Activated CD8-positive, alpha-beta T cell treated with anti-CD3 and anti-CD28 coated beads for 36 hours (primary cell): Measurements from ENCODE around the gene FOXJ2. TPM values are rescaled to one million over a fixed set of nuclear protein-coding genes. Genes with fewer than 3 reads are reported as not detected.
"Not testable (repeated sequence)": the region's sequence is repeated elsewhere in the genome, so short reads cannot be mapped to it uniquely, and the experiment has no call there.

Experiments
- ATAC-seq: fragments of 200-7000 bp; cut with Tn5 transposase; one replicate; pipeline ENCODE4 v1.10.0; 2021; ENCODE audit warnings: mild to moderate bottlenecking, moderate library complexity
- CTCF ChIA-PET: fragments of 350-600 bp; sonication (Branson Sonifier 250); formaldehyde crosslinking; loops from one replicate; lab custom pipeline; 2021; ENCODE audit warnings: antibody characterized with exemption; lab: Charles Lee
- POLR2A ChIA-PET: fragments of 350-600 bp; sonication (Branson Sonifier 250); formaldehyde crosslinking; loops from one replicate; lab custom pipeline; 2021; ENCODE audit warnings: antibody characterized with exemption; lab: Charles Lee
- DNase-seq: peaks from one replicate; pipeline ENCODE4 v3.0.0-alpha.2; 2020
- H3K27ac Mint-ChIP-seq: one replicate; pipeline ENCODE4 v1.8.0; 2021; ENCODE audit warnings: mild to moderate bottlenecking, mixed read lengths
- H3K27me3 Mint-ChIP-seq: one replicate; pipeline ENCODE4 v1.8.0; 2021; ENCODE audit warnings: mixed read lengths
- H3K36me3 Mint-ChIP-seq: one replicate; pipeline ENCODE4 v1.8.0; 2021; ENCODE audit warnings: low read depth, mixed read lengths
- H3K4me1 Mint-ChIP-seq: one replicate; pipeline ENCODE4 v1.8.0; 2021; ENCODE audit warnings: low read depth, mixed read lengths
- H3K4me3 Mint-ChIP-seq: one replicate; pipeline ENCODE4 v1.8.0; 2021; ENCODE audit warnings: mild to moderate bottlenecking, moderate library complexity, mixed read lengths
- H3K9me3 Mint-ChIP-seq: one replicate; pipeline ENCODE4 v1.8.0; 2021; ENCODE audit warnings: mixed read lengths
- intact Hi-C: fragments of 100-400 bp; cut with micrococcal nuclease; formaldehyde crosslinking; loops from one replicate; pipeline ENCODE4 v1.10.0; 2022
- total RNA-seq, 2 experiments: library from RNA; stranded (reverse); gene quantifications; one replicate each; pipeline ENCODE4 v1.2.3, GENCODE V29; 2021
- TF ChIP-seq, protein P1 (sequence below): fragments of 200-600 bp; IDR thresholded peaks from one replicate; pipeline ENCODE4 v1.8.0; 2022; ENCODE audit warnings: antibody characterized with exemption, mild to moderate bottlenecking

FOXJ2 gene
- total RNA-seq, 2 experiments from 2014 or later, result 11.1 to 12.8 TPM

- ATAC-seq (no peak), DNase-seq (no peak)
- CTCF ChIA-PET, result interaction anchor here (1.1 to 5.0 kb wide), 3 partner anchors 11 to 20 kb away, joined by 3 to 21 read pairs (median 15); no protein-coding TSS in a partner anchor
- Mint-ChIP-seq H3K9me3 (no peaks in the 10 kb centered on the region), H3K36me3 (no peaks in the 10 kb centered on the region), H3K4me3 (no peak overlapping the region), H3K27me3 (no peaks in the 10 kb centered on the region), H3K4me1 (peaks cover 19% of the 10 kb centered on the region), H3K27ac (no peak overlapping the region)
- POLR2A ChIA-PET, result interaction anchor here (1.0 kb wide), 1 partner anchor 20 kb away, joined by 3 read pairs; no protein-coding TSS in a partner anchor
- intact Hi-C loops, result no loop called here
- TF ChIP-seq, protein P1, sequence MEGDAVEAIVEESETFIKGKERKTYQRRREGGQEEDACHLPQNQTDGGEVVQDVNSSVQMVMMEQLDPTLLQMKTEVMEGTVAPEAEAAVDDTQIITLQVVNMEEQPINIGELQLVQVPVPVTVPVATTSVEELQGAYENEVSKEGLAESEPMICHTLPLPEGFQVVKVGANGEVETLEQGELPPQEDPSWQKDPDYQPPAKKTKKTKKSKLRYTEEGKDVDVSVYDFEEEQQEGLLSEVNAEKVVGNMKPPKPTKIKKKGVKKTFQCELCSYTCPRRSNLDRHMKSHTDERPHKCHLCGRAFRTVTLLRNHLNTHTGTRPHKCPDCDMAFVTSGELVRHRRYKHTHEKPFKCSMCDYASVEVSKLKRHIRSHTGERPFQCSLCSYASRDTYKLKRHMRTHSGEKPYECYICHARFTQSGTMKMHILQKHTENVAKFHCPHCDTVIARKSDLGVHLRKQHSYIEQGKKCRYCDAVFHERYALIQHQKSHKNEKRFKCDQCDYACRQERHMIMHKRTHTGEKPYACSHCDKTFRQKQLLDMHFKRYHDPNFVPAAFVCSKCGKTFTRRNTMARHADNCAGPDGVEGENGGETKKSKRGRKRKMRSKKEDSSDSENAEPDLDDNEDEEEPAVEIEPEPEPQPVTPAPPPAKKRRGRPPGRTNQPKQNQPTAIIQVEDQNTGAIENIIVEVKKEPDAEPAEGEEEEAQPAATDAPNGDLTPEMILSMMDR, result no peak
Observed at GRCh38 chr12:8058506-8058905, 26.0 kb downstream of the FOXJ2 start.

GRCh38 chr12:8064131-8064530 is 31.6 kb downstream of the FOXJ2 start:
- Mint-ChIP-seq H3K27me3 (no peaks in the 10 kb centered on the region), H3K4me3 (no peak overlapping the region)
- POLR2A ChIA-PET, result no interaction called here

GRCh38 chr12:8065991-8066594 is 33.6 kb downstream of the FOXJ2 start, which contains the start of gene C3AR1:
TSS of gene C3AR1 (minus strand) at chr12:8066359. CDS start at chr12:8060185, 6,174 bp downstream.
- Mint-ChIP-seq H3K36me3 (no peaks in the 10 kb centered on the region), H3K4me1 (peaks cover 32% of the 10 kb centered on the region), H3K27ac (peak within 1 kb of the TSS; percentile 77), H3K27me3 (no peaks in the 10 kb centered on the region), H3K4me3 (peak within 1 kb of the TSS; percentile 50), H3K9me3 (no peaks in the 10 kb centered on the region)
- POLR2A ChIA-PET, result interaction anchor here (0.6 to 2.8 kb wide), 5 partner anchors 12 to 107 kb away, joined by 3 to 14 read pairs (median 4); partner anchors contain the start of gene FOXJ2
- DNase-seq (peak; percentile 46), ATAC-seq (peak; percentile 99)
- CTCF ChIA-PET, result interaction anchor here (0.7 to 4.3 kb wide), 8 partner anchors 10 to 133 kb away, joined by 3 to 43 read pairs (median 4); no protein-coding TSS in a partner anchor
- intact Hi-C loops, result no loop called here
- TF ChIP-seq, protein P1, result no peak

More at GRCh38 chr12:8064131-8064530, 31.6 kb downstream of the FOXJ2 start:
- TF ChIP-seq, protein P1, result no peak
- intact Hi-C loops, result no loop called here
- CTCF ChIA-PET, result interaction anchor here (1.2 to 3.5 kb wide), 4 partner anchors 14 to 45 kb away, joined by 4 to 18 read pairs (median 9); no protein-coding TSS in a partner anchor
- peaks cover 27% of the 10 kb centered on the region for H3K4me1 Mint-ChIP-seq
- H3K9me3 Mint-ChIP-seq, result no peaks in the 10 kb centered on the region
- ATAC-seq (no peak), DNase-seq (no peak)
- no peaks in the 10 kb centered on the region for H3K36me3 Mint-ChIP-seq
- no peak overlapping the region for H3K27ac Mint-ChIP-seq

GRCh38 chr12:8069582-8069981 is 37.1 kb downstream of the FOXJ2 start:
- POLR2A ChIA-PET, result interaction anchor here (1.2 kb wide), 1 partner anchor 42 kb away, joined by 3 read pairs; no protein-coding TSS in a partner anchor
- TF ChIP-seq, protein P1, result no peak

DNA sequence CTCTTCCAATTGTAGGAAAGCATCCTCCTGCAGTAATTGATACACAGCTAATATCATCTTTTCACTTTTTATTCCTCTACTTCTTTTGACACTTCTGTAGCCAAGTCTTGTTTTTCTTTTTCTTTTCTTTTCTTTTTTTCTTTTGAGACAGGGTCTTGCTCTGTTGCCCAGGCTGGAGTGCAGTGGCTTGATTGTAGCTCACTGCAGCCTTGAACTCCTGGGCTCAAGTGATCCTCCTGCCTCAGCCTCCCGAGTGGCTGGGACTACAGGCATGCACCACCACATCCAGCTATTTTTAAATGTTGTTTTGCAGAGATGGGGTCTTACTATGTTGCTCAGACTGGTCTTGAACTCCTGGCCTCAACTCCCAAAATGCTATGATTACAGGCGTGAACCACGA is 39.3 kb downstream of the FOXJ2 start:
- H3K4me1 Mint-ChIP-seq, H3K36me3 Mint-ChIP-seq, H3K27me3 Mint-ChIP-seq, ATAC-seq, H3K27ac Mint-ChIP-seq, DNase-seq, intact Hi-C loops, H3K4me3 Mint-ChIP-seq, POLR2A ChIA-PET, H3K9me3 Mint-ChIP-seq: not testable (repeated sequence)
- CTCF ChIA-PET, result interaction anchor here (3.1 kb wide), 1 partner anchor 27 kb away, joined by 22 read pairs; no protein-coding TSS in a partner anchor

More at GRCh38 chr12:8069582-8069981, 37.1 kb downstream of the FOXJ2 start:
- H3K27ac Mint-ChIP-seq, result no peak overlapping the region
- no peaks in the 10 kb centered on the region for H3K9me3 Mint-ChIP-seq
- no peak for ATAC-seq
- peaks cover 29% of the 10 kb centered on the region for H3K4me1 Mint-ChIP-seq
- no peaks in the 10 kb centered on the region for H3K36me3 Mint-ChIP-seq
- intact Hi-C loops, result no loop called here
- H3K27me3 Mint-ChIP-seq, result no peaks in the 10 kb centered on the region
- CTCF ChIA-PET, result interaction anchor here (0.7 to 3.1 kb wide), 5 partner anchors 9 to 40 kb away, joined by 3 to 22 read pairs (median 7); no protein-coding TSS in a partner anchor
- no peak overlapping the region for H3K4me3 Mint-ChIP-seq
- no peak for DNase-seq
